Panc1 (cell line): ENCODE measurements around the gene OVAAL.

Source experiments
- CTCF ChIP-seq: fragments of 450-650 bp; IDR thresholded peaks from 2 replicates; pipeline ENCODE4 v1.5.1; 2017; ENCODE audit warnings: mild to moderate bottlenecking
- TCF7L2 ChIP-seq: IDR thresholded peaks from 2 replicates; pipeline ENCODE4 v1.6.1; 2011; ENCODE audit warnings: mild to moderate bottlenecking, low read depth, low read length, inconsistent platforms

DNA sequence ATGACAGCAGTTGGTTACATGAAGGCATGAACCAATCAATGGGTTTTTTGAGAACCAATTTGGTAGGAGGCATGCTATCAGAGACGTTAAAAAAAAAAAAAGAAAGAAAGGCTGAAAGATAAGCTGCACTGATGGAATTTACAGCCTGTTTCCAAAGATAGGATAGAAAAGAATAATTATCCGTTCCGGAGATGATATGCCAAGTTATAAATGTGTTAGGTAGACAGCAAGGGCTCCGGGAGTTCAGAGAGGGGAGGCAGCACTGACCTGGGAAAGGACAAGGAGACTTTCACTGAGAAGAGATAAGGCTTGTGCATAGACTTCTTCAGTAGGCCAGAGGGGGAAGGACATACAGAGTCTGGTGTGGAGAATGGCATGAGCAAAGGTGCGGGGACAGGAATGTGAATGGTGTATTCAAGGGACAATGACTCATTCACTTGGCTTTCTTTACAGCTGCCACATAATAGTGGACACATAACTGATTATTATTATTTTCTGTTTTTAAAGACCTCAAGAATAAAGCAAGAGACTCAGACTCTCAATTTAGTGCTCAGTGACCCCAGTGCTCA, 31.6 kb upstream of the OVAAL start:
- TF ChIP-seq CTCF = no peak
- no peak for TF ChIP-seq TCF7L2
